KBM-7 (cell line): ENCODE results near the gene PIP5K1C.
"Not testable (repeated sequence)": the region's sequence is repeated elsewhere in the genome, so short reads cannot be mapped to it uniquely, and the experiment has no call there.

Experiments used
- DNase-seq: peaks from one replicate; pipeline ENCODE4 v3.0.0-alpha.2; 2015
- in situ Hi-C: fragments of 300-500 bp; cut with MboI; formaldehyde crosslinking; loops from 2 replicates; pipeline ENCODE4 v1.14.3; 2020; ENCODE audit warnings: low sequenced_read_pairs, low pct_unique_long_range_greater_than_20kb, mixed read lengths

The PIP5K1C gene

GRCh38 chr19:3666545-3666856, 33.8 kb downstream of the PIP5K1C start:
- DNase-seq, in situ Hi-C loops: not testable (repeated sequence)

DNA sequence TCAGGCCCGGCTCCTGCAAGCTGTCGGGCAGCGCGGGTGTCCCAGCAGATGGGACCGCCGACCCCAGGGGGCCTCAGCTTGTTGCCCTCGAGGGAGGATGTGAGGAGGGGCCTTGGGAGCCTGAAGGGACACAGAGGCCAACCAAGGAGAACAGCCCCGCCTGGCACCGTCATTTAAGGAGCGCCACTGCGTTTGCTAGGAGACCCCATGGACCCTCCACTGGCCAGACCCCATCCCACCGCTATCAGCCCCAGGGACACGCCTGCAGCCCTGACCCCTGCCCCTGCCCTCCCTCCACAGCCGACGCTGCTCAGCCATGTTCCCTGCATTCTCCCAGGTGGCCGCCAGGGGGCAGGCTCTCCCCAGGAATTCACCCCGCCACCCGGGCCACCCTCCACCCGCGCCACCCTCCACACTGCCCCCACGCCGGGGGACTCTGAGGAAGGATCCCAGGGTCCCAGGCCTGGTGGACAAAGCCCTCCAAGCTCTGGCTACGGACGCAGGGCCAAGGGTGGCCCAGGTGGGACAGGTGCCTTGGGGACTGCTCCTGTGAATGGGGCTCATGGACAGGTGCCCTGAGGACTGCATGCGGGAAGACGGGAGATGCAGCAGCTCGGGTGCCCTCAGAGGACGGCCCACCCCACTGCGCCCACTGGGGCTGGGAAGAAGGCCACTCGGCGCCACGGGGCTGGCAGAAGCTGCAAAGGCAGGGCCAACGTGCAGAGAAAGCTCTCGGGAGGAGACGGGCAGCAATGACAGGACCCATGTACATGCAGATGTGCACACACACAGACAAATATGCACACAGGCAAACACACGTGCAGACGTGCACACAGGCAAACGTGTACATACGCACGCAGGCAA, 34.4 kb downstream of the PIP5K1C start:
- peak; percentile 70 for DNase-seq

GRCh38 chr19:3664879-3665642, 35.2 kb downstream of the PIP5K1C start:
- no peak for DNase-seq
- in situ Hi-C loops, result no loop called here

More for the DNA sequence above, 34.4 kb downstream of the PIP5K1C start:
- in situ Hi-C loops, result no loop called here

GRCh38 chr19:3663838-3664237, 36.4 kb downstream of the PIP5K1C start:
- in situ Hi-C loops, result no loop called here
- DNase-seq, result no peak

- in situ Hi-C loops, result no loop called here
These were observed 38.7 kb downstream of the PIP5K1C start for GRCh38 chr19:3661284-3662238.

DNA sequence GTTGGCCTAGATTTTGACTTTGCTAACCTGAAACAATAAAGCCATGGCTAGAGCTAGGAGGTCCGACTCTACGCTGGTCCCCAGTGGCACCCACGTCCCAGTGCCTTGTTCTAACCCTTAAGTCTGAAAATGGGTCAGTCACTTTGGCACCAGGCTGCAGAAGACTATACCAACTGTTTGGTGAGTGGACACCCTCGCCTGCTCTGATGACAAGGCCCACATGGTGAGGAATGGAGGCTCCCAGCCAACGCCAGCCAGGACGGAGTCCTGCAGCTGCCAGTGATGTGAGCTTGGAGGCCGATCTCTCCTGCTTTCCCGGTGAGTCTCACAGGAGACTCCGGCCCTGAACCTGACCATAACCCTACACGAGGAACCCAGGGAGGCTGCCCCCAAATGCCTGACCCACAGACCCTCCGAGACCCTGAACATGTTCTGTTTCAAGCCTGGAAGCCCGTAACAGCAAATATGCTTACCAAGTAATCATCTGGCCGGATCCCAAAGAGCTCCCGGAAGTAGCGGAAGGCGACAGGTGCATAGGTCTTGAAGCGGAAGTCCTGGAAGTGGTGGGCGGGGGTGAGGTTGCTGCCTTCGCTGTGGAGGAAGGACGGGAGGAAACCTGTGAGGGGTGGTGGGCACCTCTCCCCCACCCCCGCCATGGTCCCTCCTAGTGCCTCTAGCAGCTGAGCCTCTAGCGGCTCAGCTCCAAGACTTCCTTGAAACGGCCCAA, 39.6 kb downstream of the PIP5K1C start:
- in situ Hi-C loops, result no loop called here
- DNase-seq, result no peak

More at GRCh38 chr19:3661284-3662238, 38.7 kb downstream of the PIP5K1C start:
- no peak for DNase-seq

DNA sequence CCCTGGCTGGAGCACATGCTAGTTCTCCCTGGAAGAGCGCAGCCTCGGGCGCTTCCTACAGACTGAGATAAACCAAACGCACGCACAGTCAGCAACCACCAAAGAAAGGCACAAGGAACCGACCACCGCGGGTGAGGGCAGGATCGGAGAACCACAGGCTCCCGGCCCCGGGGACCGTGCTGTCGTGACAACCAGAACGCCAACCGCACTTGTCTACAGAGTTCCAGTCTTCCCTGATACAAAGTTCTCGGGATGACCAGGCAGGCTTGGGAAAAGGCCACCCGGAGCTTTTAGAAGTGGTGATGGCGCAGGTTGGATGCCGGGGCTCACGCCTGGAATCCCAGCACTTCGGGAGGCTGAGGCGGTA, 40.5 kb downstream of the PIP5K1C start:
- in situ Hi-C loops, result no loop called here
- no peak for DNase-seq

DNA sequence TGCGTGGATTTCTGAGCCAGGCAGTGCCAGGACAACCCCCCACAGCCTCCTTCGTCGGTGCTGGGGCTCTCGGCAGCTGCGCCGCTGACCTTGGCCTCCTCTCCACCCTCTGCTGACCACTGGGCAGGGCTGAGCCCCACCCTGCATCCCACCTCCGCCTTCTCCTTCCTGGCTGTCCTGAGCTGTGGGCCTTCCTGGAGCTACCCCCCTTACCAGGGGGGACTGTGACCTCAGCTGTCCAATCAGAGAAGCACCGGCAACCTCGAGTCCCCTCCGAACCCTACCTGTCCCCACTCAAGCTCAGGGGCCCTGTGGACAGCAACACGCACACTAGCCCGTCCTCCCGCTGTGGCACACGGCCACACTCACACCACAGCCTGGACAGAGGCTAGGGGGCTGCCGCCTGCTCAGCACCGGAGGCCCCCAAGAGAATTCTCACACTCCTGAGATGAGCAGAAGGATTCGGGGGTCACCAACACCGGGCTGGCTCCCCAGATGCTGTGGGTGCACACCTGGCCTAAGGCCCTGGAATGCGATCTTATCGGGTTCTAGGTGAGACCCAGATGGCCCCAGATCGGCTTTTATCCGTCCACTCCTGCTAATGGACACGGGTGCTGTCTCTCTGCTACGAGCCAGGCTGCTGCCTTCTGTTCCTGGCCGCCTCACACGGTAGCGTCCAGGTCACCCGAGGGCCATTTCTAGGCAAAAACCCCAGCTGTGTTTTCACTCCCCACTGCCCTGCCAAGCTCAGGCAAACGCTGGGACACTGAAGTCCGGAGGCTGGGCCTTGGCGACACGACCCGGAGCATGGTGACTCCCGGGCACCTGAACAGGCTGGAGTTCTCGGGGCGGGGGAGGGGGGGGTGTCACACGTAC, 41.2 kb downstream of the PIP5K1C start:
- no peak for DNase-seq
- in situ Hi-C loops, result no loop called here

GRCh38 chr19:3658004-3658869, 42.0 kb downstream of the PIP5K1C start:
- in situ Hi-C loops, result no loop called here
- no peak for DNase-seq

GRCh38 chr19:3657395-3657769, 42.9 kb downstream of the PIP5K1C start:
- in situ Hi-C loops, result no loop called here
- DNase-seq, result no peak

- in situ Hi-C loops, result no loop called here
- DNase-seq, result no peak
These were observed 43.4 kb downstream of the PIP5K1C start for GRCh38 chr19:3656747-3657394.

DNA sequence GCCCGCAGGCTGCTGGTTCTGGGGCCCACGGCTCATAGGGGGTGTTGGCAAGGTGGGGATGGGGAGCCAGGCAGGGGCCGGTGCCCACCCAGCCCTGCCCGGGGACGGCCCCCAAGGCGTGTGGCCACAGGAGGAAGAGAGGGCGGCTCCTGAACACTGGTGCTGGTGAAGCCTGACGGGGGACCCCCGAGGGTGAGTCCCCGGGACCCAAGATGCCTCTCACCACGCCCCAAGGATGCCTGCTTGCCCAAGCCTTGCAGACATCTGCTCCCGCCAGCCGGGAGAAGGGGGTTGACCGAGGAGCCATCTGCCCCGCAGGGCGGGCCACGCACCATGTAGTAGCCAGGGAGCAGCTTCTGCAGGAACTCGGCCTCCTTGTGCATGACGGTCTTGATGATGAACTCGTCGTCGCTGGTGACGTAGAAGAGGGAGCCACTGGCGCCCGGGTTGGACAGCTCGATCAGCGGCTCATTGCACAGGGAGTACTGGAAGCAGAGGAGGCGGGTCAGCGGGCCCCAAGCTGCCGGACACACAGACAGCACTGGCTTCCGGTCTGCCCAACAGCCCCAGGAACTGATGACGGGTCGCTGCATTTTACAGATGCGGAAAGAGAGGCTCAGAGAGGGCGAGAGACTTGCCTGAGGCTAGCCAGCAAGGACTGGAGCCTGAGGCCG, 44.1 kb downstream of the PIP5K1C start:
- in situ Hi-C loops, result no loop called here
- no peak for DNase-seq

GRCh38 chr19:3655402-3656072, 44.7 kb downstream of the PIP5K1C start:
- in situ Hi-C loops, result no loop called here
- DNase-seq, result no peak

DNA sequence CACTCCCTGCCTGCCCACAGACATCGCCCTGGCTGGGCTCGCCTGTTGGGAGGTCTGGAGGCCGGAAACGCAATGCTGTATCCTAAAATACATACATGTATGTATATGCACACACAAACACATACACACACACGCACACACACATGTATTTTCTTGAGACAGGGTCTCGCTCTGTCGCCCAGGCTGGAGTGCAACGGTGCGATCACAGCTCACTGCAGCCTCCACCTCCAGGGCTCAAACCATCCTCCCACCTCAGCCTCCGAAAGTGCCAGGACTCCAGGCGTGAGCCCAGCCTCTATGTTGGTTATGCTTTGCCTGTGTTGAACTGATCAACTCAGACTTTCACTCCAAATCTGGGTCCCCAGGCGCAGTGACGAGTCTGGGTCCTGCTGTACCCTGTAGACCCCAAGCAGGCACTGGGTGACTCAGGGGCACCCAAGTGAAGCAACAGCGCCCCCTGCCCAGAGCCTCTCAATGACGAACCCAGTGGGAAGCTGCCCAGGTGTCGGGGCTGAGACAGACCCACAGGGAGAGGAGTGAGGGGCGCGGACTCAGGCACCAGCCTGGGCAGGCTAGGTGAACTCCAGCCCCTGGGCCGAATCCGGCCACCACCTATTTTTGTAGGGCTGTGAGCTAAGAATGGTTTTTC, 46.3 kb downstream of the PIP5K1C start:
- peak; percentile 12 for DNase-seq
- in situ Hi-C loops, result no loop called here

GRCh38 chr19:3653081-3653795, 47.0 kb downstream of the PIP5K1C start:
- DNase-seq, result no peak
- in situ Hi-C loops, result no loop called here
